H1 (cell line): ENCODE measurements around the gene ADCY9. TPM values are rescaled to one million over a fixed set of nuclear protein-coding genes. Genes with fewer than 3 reads are reported as not detected.

ENCODE experiments used
- CTCF ChIA-PET: fragments of 300-600 bp; sonication (Branson Sonifier 250); formaldehyde crosslinking; loops from one replicate; lab custom pipeline; 2021; ENCODE audit not compliant: partially characterized antibody; lab: Charles Lee
- POLR2A ChIA-PET: fragments of 300-600 bp; sonication (Branson Sonifier 250); formaldehyde crosslinking; loops from one replicate; lab custom pipeline; 2021; ENCODE audit warnings: inconsistent platforms; ENCODE audit not compliant: partially characterized antibody; lab: Charles Lee
- DNase-seq, 2 experiments: peaks; one replicate each; pipeline versions ENCODE4 v3.0.0 to v3.0.0-alpha.2; 2010 to 2022; ENCODE audit warnings: low spot score in 2 of 2, low read depth in 1 of 2, mixed read lengths in 1 of 2
- FAIRE-seq: peaks from 2 replicates; lab custom pipeline; 2011; peaks lifted over from hg19 to GRCh38; lab: Jason Lieb, UNC
- H2AFZ ChIP-seq: 2 replicates; pipeline ENCODE4 v1.8.1; 2012; ENCODE audit warnings: low read length, inconsistent platforms
- H2AK5ac ChIP-seq: 2 replicates; pipeline ENCODE4 v1.6.1; 2013; ENCODE audit warnings: low read depth, low read length
- H2BK120ac ChIP-seq: replicated peaks from 2 replicates; pipeline ENCODE3; 2013; ENCODE audit warnings: low read depth, low read length, inconsistent platforms
- H2BK12ac ChIP-seq: 2 replicates; pipeline ENCODE4 v1.6.1; 2013; ENCODE audit warnings: low read depth, low read length
- H2BK15ac ChIP-seq: 2 replicates; pipeline ENCODE4 v1.6.1; 2013; ENCODE audit warnings: low read length
- H2BK20ac ChIP-seq: 2 replicates; pipeline ENCODE4 v1.6.1; 2013; ENCODE audit warnings: low read length
- H2BK5ac ChIP-seq: 2 replicates; pipeline ENCODE4 v1.6.1; 2013; ENCODE audit warnings: low read depth, low read length
- H3K14ac ChIP-seq: 2 replicates; pipeline ENCODE4 v1.6.1; 2013; ENCODE audit warnings: inconsistent platforms; ENCODE audit not compliant: insufficient read length
- H3K18ac ChIP-seq: 2 replicates; pipeline ENCODE4 v1.6.1; 2013; ENCODE audit warnings: low read length; ENCODE audit errors: extremely low read depth
- H3K23ac ChIP-seq: 2 replicates; pipeline ENCODE4 v1.6.1; 2013; ENCODE audit warnings: inconsistent platforms; ENCODE audit not compliant: insufficient read length
- H3K23me2 ChIP-seq: 2 replicates; pipeline ENCODE4 v1.6.1; 2013; ENCODE audit warnings: low read depth, low read length
- H3K27ac ChIP-seq: 2 replicates; pipeline ENCODE4 v1.6.1; 2011; ENCODE audit warnings: low read depth, low read length, inconsistent platforms
- H3K27me3 ChIP-seq, 4 experiments: replicated peaks in 1 of 4; 1 replicate in 1 of 4; 2 replicates in 3 of 4; pipeline versions ENCODE4 v1.6.1 to v1.8.1; 2011 to 2013; ENCODE audit warnings: low read length in 3 of 4, mild to moderate bottlenecking in 3 of 4, inconsistent platforms in 2 of 4, mixed read lengths in 2 of 4, moderate library complexity in 1 of 4; ENCODE audit not compliant: control insufficient read depth in 3 of 4, insufficient read depth in 3 of 4; ENCODE audit errors: extremely low read depth in 1 of 4
- H3K36me3 ChIP-seq, 4 experiments: 2 replicates each; pipeline versions ENCODE4 v1.6.1 to v1.8.1; 2011 to 2013; ENCODE audit warnings: mild to moderate bottlenecking in 4 of 4, low read length in 3 of 4, moderate library complexity in 2 of 4, control low read depth in 1 of 4, inconsistent platforms in 1 of 4; ENCODE audit not compliant: insufficient read depth in 4 of 4, control insufficient read depth in 2 of 4
- H3K4ac ChIP-seq: replicated peaks from 2 replicates; pipeline ENCODE3; 2013; ENCODE audit warnings: low read length, low read depth, mixed read lengths, inconsistent platforms; ENCODE audit not compliant: insufficient read length
- H3K4me1 ChIP-seq, 4 experiments: replicated peaks in 1 of 4; 1 replicate in 1 of 4; 2 replicates in 3 of 4; pipeline versions ENCODE4 v1.6.1 to v1.8.1; 2011 to 2013; ENCODE audit warnings: low read length in 3 of 4, inconsistent platforms in 2 of 4, mixed read lengths in 1 of 4; ENCODE audit not compliant: insufficient read depth in 4 of 4, control insufficient read depth in 3 of 4
- H3K4me2 ChIP-seq, 2 experiments: 2 replicates each; pipeline versions ENCODE4 v1.6.1 to v1.8.1; 2011 to 2013; ENCODE audit warnings: low read depth in 2 of 2, low read length in 2 of 2, control low read depth in 1 of 2, inconsistent platforms in 1 of 2, mild to moderate bottlenecking in 1 of 2; ENCODE audit not compliant: insufficient read depth in 1 of 2
- H3K4me3 ChIP-seq, 4 experiments: fragments of 200-600, 300-600 bp in 1 of 4; sonication (generic), shearing (Covaris generic), sonication (Bioruptor Twin) in 1 of 4; 2 replicates each; pipeline versions ENCODE4 v1.5.1 to v1.8.1; 2011 to 2016; ENCODE audit warnings: low read length in 4 of 4, low read depth in 3 of 4, control low read depth in 2 of 4, inconsistent platforms in 2 of 4, mild to moderate bottlenecking in 2 of 4, mixed read lengths in 1 of 4, moderate library complexity in 1 of 4; ENCODE audit not compliant: insufficient read depth in 2 of 4; ENCODE audit errors: extremely low read depth in 1 of 4
- H3K56ac ChIP-seq: replicated peaks from 2 replicates; pipeline ENCODE3; 2013; ENCODE audit warnings: low read depth, mild to moderate bottlenecking, mixed read lengths, low read length, inconsistent platforms; ENCODE audit not compliant: insufficient read length
- H3K79me1 ChIP-seq: 2 replicates; pipeline ENCODE4 v1.6.1; 2013; ENCODE audit warnings: low read depth, low read length, control low read depth
- H3K79me2 ChIP-seq, 2 experiments: 2 replicates each; pipeline versions ENCODE4 v1.6.1 to v1.8.1; 2012 to 2013; ENCODE audit warnings: low read length in 2 of 2, mild to moderate bottlenecking in 2 of 2, inconsistent platforms in 1 of 2; ENCODE audit not compliant: insufficient read depth in 2 of 2, control insufficient read depth in 1 of 2
- H3K9ac ChIP-seq, 4 experiments: replicated peaks in 1 of 4; 1 replicate in 1 of 4; 2 replicates in 3 of 4; pipeline versions ENCODE4 v1.6.1 to v1.8.1; 2011 to 2013; ENCODE audit warnings: low read depth in 3 of 4, low read length in 3 of 4, control low read depth in 2 of 4, mild to moderate bottlenecking in 2 of 4, moderate library complexity in 2 of 4, inconsistent platforms in 1 of 4; ENCODE audit errors: extremely low read depth in 1 of 4
- H3K9me3 ChIP-seq, 2 experiments: 2 replicates each; pipeline versions ENCODE4 v1.6.1 to v1.8.1; 2012 to 2013; ENCODE audit warnings: mild to moderate bottlenecking in 2 of 2, moderate library complexity in 2 of 2, control low read depth in 1 of 2, inconsistent platforms in 1 of 2, low read depth in 1 of 2, low read length in 1 of 2, mixed read lengths in 1 of 2; ENCODE audit not compliant: insufficient read depth in 2 of 2
- H4K20me1 ChIP-seq, 2 experiments: replicated peaks in 1 of 2; 2 replicates each; pipeline versions ENCODE3 to v1.8.1; 2011 to 2013; ENCODE audit warnings: inconsistent platforms in 2 of 2, low read length in 2 of 2, mild to moderate bottlenecking in 1 of 2; ENCODE audit not compliant: insufficient read depth in 2 of 2, control insufficient read depth in 1 of 2
- H4K5ac ChIP-seq: 2 replicates; pipeline ENCODE4 v1.6.1; 2013; ENCODE audit warnings: low read length, low read depth, mixed read lengths, inconsistent platforms; ENCODE audit not compliant: insufficient read length
- H4K8ac ChIP-seq: 2 replicates; pipeline ENCODE4 v1.8.0; 2013; ENCODE audit warnings: mild to moderate bottlenecking, moderate library complexity, low read length, inconsistent platforms; ENCODE audit not compliant: insufficient read depth; ENCODE audit errors: extremely low read depth
- H4K91ac ChIP-seq: replicated peaks from 2 replicates; pipeline ENCODE3; 2013; ENCODE audit warnings: low read length, mixed read lengths, inconsistent platforms; ENCODE audit not compliant: insufficient read length
- BRCA1 ChIP-seq: IDR thresholded peaks from 2 replicates; pipeline ENCODE4 v1.6.1; 2012; ENCODE audit warnings: low read depth, low read length, improper control_type of control experiment
- CBX8 ChIP-seq: fragments of 300-800, 300-1000 bp; sonication (generic); IDR thresholded peaks from 2 replicates; pipeline ENCODE4 v1.7.1; 2016; ENCODE audit warnings: low read depth, low read length, borderline replicate concordance
- CHD1 ChIP-seq: IDR thresholded peaks from 2 replicates; pipeline ENCODE4 v1.6.1; 2012; ENCODE audit warnings: low read depth, low read length, improper control_type of control experiment
- CTBP2 ChIP-seq: IDR thresholded peaks from 2 replicates; pipeline ENCODE4 v1.7.0; 2011; ENCODE audit warnings: borderline replicate concordance, mild to moderate bottlenecking, moderate library complexity, mixed read lengths, low read length; ENCODE audit not compliant: insufficient read depth, insufficient read length
- HDAC2 ChIP-seq, 2 experiments: fragments of 300-600 bp in 1 of 2; sonication (generic) in 1 of 2; IDR thresholded peaks; 2 replicates each; pipeline ENCODE4 v1.6.1; 2011 to 2012; ENCODE audit warnings: low read depth in 2 of 2, low read length in 2 of 2, mild to moderate bottlenecking in 2 of 2, moderate library complexity in 2 of 2, borderline replicate concordance in 1 of 2, inconsistent platforms in 1 of 2
- KDM4A ChIP-seq: IDR thresholded peaks from one replicate; pipeline ENCODE4 v1.7.1; 2012; ENCODE audit warnings: low read depth, mild to moderate bottlenecking, moderate library complexity, low read length, inconsistent platforms; ENCODE audit not compliant: severe bottlenecking
- SAP30 ChIP-seq: fragments of 300-600 bp; sonication (generic); IDR thresholded peaks from 2 replicates; pipeline ENCODE4 v1.7.1; 2012; ENCODE audit warnings: low read length, moderate library complexity, mild to moderate bottlenecking, inconsistent platforms; ENCODE audit not compliant: insufficient read depth, insufficient replicate concordance
- SIRT6 ChIP-seq: IDR thresholded peaks from one replicate; pipeline ENCODE4 v1.7.1; 2012; ENCODE audit warnings: low read length, inconsistent platforms
- YY1 ChIP-seq: IDR thresholded peaks from 2 replicates; pipeline ENCODE4 v1.6.1; 2011; ENCODE audit warnings: low read depth, mild to moderate bottlenecking, low read length
- WGBS, 2 experiments: shearing (Covaris generic) in 1 of 2; methylation state at CpG; one replicate each; pipeline versions ENCODE4 v1.1.6 to v1.1.7; 2013 to 2015; ENCODE audit warnings: low lambda C conversion rate in 2 of 2, mixed read lengths in 2 of 2, inconsistent platforms in 1 of 2, low coverage in 1 of 2, missing lambda C conversion rate in 1 of 2; ENCODE audit not compliant: insufficient replicate concordance in 2 of 2, insufficient coverage in 1 of 2, insufficient read length in 1 of 2; ENCODE audit errors: extremely low coverage in 1 of 2, missing lambda C conversion rate in 1 of 2; 5-methylcytosine and 5-hydroxymethylcytosine counted together
- polyA plus RNA-seq, 7 experiments: library from polyadenylated mRNA; depleted of rRNA in 3 of 7; stranded (reverse) in 5 of 7; unstranded in 2 of 7; fragments of >200 nt in 5 of 7; fragments of 200-250 nt in 2 of 7; gene quantifications; 1 replicate in 5 of 7; 2 replicates in 1 of 7; 4 replicates in 1 of 7; pipeline versions ENCODE4 v1.2.1 to v1.2.3, GENCODE V29; 2011 to 2013; ENCODE audit warnings: missing spikeins in 2 of 7, mixed read lengths in 2 of 7
- total RNA-seq: library from RNA; stranded (reverse); fragmentation: NEBNext Ultra II Directional; extraction: Animal tissue kit (Norgen Biotek cat#: 25700); gene quantifications from 2 replicates; pipeline ENCODE4 v1.2.1, GENCODE V29; 2021
- TF ChIP-seq, protein P1 (sequence below): IDR thresholded peaks from 2 replicates; pipeline ENCODE4 v1.6.1; 2012; ENCODE audit warnings: inconsistent platforms

ADCY9 gene
- total and polyA plus RNA-seq, 2 of the 8 experiments (the other 6 are each of a cell fraction or from before 2014, with no cell fraction given), result 5.4 to 13.1 TPM

- H3K4ac ChIP-seq, result no peak overlapping the region
- H2BK20ac ChIP-seq, result no peak overlapping the region
- H3K23me2 ChIP-seq, result no peaks in the 10 kb centered on the region
- no peak overlapping the region for H2BK12ac ChIP-seq
- H2AFZ ChIP-seq, result no peak overlapping the region
- peak overlapping the region; percentile 90 for H2BK120ac ChIP-seq
- DNase-seq (no peak), FAIRE-seq (no peak)
- H4K8ac ChIP-seq, result no peak overlapping the region
- H3K36me3 ChIP-seq, result no peaks in the 10 kb centered on the region
- H3K9me3 ChIP-seq, result 0 out of 4 replicates have a peak, but pooled peaks cover 0 to 4% of the 10 kb centered on the region in 2 experiments
- H3K56ac ChIP-seq, result no peak overlapping the region
- no peak overlapping the region for H2AK5ac ChIP-seq
- no peak overlapping the region for H4K5ac ChIP-seq
- H2BK5ac ChIP-seq, result no peak overlapping the region
- no peak overlapping the region for H3K4me3 ChIP-seq
- H3K4me2 ChIP-seq, result no peak overlapping the region
- no peak overlapping the region for H3K23ac ChIP-seq
- no peaks in the 10 kb centered on the region for H3K79me2 ChIP-seq
- H3K9ac ChIP-seq, result no peak overlapping the region
- H3K27me3 ChIP-seq, result no peaks in the 10 kb centered on the region
- no peaks in the 10 kb centered on the region for H3K79me1 ChIP-seq
- H3K18ac ChIP-seq, result no peak overlapping the region
- no peak overlapping the region for H2BK15ac ChIP-seq
- no peak overlapping the region for H4K91ac ChIP-seq
- 94% methylated on average over 8 of the region's 8 CpGs; no CpG with 5 or more reads in 1 of the 2 experiments for WGBS, 2 experiments
- CTCF ChIA-PET, result interaction anchor here (0.7 to 1.0 kb wide), 2 partner anchors 58 to 222 kb away, joined by 3 read pairs; no protein-coding TSS in a partner anchor
- peaks cover 0 to 4% of the 10 kb centered on the region in 2 experiments for H4K20me1 ChIP-seq
- TF ChIP-seq HDAC2 (IDR thresholded peaks at IDR 0.05; ENCODE audit: borderline replicate concordance in 1 of 2, low read depth in 2 of 2, low read length in 2 of 2) (no peak), YY1 (no peak), KDM4A (no peak), SIRT6 (no peak), CHD1 (no peak), BRCA1 (no peak), SAP30 (no peak), CTBP2 (no peak), CBX8 (no peak)
- TF ChIP-seq, protein P1, sequence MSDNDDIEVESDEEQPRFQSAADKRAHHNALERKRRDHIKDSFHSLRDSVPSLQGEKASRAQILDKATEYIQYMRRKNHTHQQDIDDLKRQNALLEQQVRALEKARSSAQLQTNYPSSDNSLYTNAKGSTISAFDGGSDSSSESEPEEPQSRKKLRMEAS, result no peak
- H3K4me1 ChIP-seq, result peaks cover 0 to 2% (median 0%) of the 10 kb centered on the region in 4 experiments; a peak in 1 of 7 replicates
- POLR2A ChIA-PET, result no interaction called here
- H3K27ac ChIP-seq, result no peak overlapping the region
- H3K14ac ChIP-seq, result no peak overlapping the region
Measured at GRCh38 chr16:4028144-4028543, 88.1 kb downstream of the ADCY9 start.
